Measurements from ENCODE around the gene CCDC50.

DNA sequence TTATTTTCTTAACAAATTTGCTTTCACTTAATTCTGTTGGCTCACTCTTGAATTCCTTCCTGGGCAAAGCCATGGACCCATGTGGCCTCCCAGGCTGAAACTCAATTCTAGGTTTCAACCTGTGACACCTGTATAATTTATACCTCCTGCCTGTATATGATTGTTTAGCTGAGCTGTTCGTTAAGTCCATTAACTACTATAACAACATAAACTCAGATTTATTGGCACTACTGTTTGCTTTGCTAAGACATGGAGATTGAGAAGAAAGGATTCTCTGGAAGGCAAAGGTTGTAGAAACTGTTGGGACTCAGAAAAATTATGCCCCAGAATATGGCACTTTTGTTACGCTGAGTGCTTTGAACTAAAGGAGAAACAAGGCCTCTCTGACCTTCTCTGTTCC is 26.7 kb upstream of the CCDC50 start:
- no peak for TF ChIP-seq POLR2A (IDR thresholded peaks at IDR 0.05)
- TF ChIP-seq, protein P1, sequence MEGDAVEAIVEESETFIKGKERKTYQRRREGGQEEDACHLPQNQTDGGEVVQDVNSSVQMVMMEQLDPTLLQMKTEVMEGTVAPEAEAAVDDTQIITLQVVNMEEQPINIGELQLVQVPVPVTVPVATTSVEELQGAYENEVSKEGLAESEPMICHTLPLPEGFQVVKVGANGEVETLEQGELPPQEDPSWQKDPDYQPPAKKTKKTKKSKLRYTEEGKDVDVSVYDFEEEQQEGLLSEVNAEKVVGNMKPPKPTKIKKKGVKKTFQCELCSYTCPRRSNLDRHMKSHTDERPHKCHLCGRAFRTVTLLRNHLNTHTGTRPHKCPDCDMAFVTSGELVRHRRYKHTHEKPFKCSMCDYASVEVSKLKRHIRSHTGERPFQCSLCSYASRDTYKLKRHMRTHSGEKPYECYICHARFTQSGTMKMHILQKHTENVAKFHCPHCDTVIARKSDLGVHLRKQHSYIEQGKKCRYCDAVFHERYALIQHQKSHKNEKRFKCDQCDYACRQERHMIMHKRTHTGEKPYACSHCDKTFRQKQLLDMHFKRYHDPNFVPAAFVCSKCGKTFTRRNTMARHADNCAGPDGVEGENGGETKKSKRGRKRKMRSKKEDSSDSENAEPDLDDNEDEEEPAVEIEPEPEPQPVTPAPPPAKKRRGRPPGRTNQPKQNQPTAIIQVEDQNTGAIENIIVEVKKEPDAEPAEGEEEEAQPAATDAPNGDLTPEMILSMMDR (IDR thresholded peaks at IDR 0.05), result no peak
